H1 (cell line): ENCODE results near the gene SHISA9. TPM values are rescaled to one million over a fixed set of nuclear protein-coding genes. Genes with fewer than 3 reads are reported as not detected.
A peak's percentile ranks its signal among the peaks of the same experiment; 100 is the strongest.

Source experiments
- CTCF ChIA-PET: fragments of 300-600 bp; sonication (Branson Sonifier 250); formaldehyde crosslinking; loops from one replicate; lab custom pipeline; 2021; ENCODE audit not compliant: partially characterized antibody; lab: Charles Lee
- POLR2A ChIA-PET: fragments of 300-600 bp; sonication (Branson Sonifier 250); formaldehyde crosslinking; loops from one replicate; lab custom pipeline; 2021; ENCODE audit warnings: inconsistent platforms; ENCODE audit not compliant: partially characterized antibody; lab: Charles Lee
- DNase-seq, 2 experiments: peaks; one replicate each; pipeline versions ENCODE4 v3.0.0 to v3.0.0-alpha.2; 2010 to 2022; ENCODE audit warnings: low spot score in 2 of 2, low read depth in 1 of 2, mixed read lengths in 1 of 2
- FAIRE-seq: peaks from 2 replicates; lab custom pipeline; 2011; peaks lifted over from hg19 to GRCh38; lab: Jason Lieb, UNC
- H2AFZ ChIP-seq: 2 replicates; pipeline ENCODE4 v1.8.1; 2012; ENCODE audit warnings: low read length, inconsistent platforms
- H2AK5ac ChIP-seq: 2 replicates; pipeline ENCODE4 v1.6.1; 2013; ENCODE audit warnings: low read depth, low read length
- H2BK120ac ChIP-seq: replicated peaks from 2 replicates; pipeline ENCODE3; 2013; ENCODE audit warnings: low read depth, low read length, inconsistent platforms
- H2BK12ac ChIP-seq: 2 replicates; pipeline ENCODE4 v1.6.1; 2013; ENCODE audit warnings: low read depth, low read length
- H2BK15ac ChIP-seq: 2 replicates; pipeline ENCODE4 v1.6.1; 2013; ENCODE audit warnings: low read length
- H2BK20ac ChIP-seq: 2 replicates; pipeline ENCODE4 v1.6.1; 2013; ENCODE audit warnings: low read length
- H2BK5ac ChIP-seq: 2 replicates; pipeline ENCODE4 v1.6.1; 2013; ENCODE audit warnings: low read depth, low read length
- H3K14ac ChIP-seq: 2 replicates; pipeline ENCODE4 v1.6.1; 2013; ENCODE audit warnings: inconsistent platforms; ENCODE audit not compliant: insufficient read length
- H3K18ac ChIP-seq: 2 replicates; pipeline ENCODE4 v1.6.1; 2013; ENCODE audit warnings: low read length; ENCODE audit errors: extremely low read depth
- H3K23ac ChIP-seq: 2 replicates; pipeline ENCODE4 v1.6.1; 2013; ENCODE audit warnings: inconsistent platforms; ENCODE audit not compliant: insufficient read length
- H3K23me2 ChIP-seq: 2 replicates; pipeline ENCODE4 v1.6.1; 2013; ENCODE audit warnings: low read depth, low read length
- H3K27ac ChIP-seq: 2 replicates; pipeline ENCODE4 v1.6.1; 2011; ENCODE audit warnings: low read depth, low read length, inconsistent platforms
- H3K27me3 ChIP-seq, 4 experiments: replicated peaks in 1 of 4; 1 replicate in 1 of 4; 2 replicates in 3 of 4; pipeline versions ENCODE4 v1.6.1 to v1.8.1; 2011 to 2013; ENCODE audit warnings: low read length in 3 of 4, mild to moderate bottlenecking in 3 of 4, inconsistent platforms in 2 of 4, mixed read lengths in 2 of 4, moderate library complexity in 1 of 4; ENCODE audit not compliant: control insufficient read depth in 3 of 4, insufficient read depth in 3 of 4; ENCODE audit errors: extremely low read depth in 1 of 4
- H3K36me3 ChIP-seq, 4 experiments: 2 replicates each; pipeline versions ENCODE4 v1.6.1 to v1.8.1; 2011 to 2013; ENCODE audit warnings: mild to moderate bottlenecking in 4 of 4, low read length in 3 of 4, moderate library complexity in 2 of 4, control low read depth in 1 of 4, inconsistent platforms in 1 of 4; ENCODE audit not compliant: insufficient read depth in 4 of 4, control insufficient read depth in 2 of 4
- H3K4ac ChIP-seq: replicated peaks from 2 replicates; pipeline ENCODE3; 2013; ENCODE audit warnings: low read length, low read depth, mixed read lengths, inconsistent platforms; ENCODE audit not compliant: insufficient read length
- H3K4me1 ChIP-seq, 4 experiments: replicated peaks in 1 of 4; 1 replicate in 1 of 4; 2 replicates in 3 of 4; pipeline versions ENCODE4 v1.6.1 to v1.8.1; 2011 to 2013; ENCODE audit warnings: low read length in 3 of 4, inconsistent platforms in 2 of 4, mixed read lengths in 1 of 4; ENCODE audit not compliant: insufficient read depth in 4 of 4, control insufficient read depth in 3 of 4
- H3K4me2 ChIP-seq, 2 experiments: 2 replicates each; pipeline versions ENCODE4 v1.6.1 to v1.8.1; 2011 to 2013; ENCODE audit warnings: low read depth in 2 of 2, low read length in 2 of 2, control low read depth in 1 of 2, inconsistent platforms in 1 of 2, mild to moderate bottlenecking in 1 of 2; ENCODE audit not compliant: insufficient read depth in 1 of 2
- H3K4me3 ChIP-seq, 4 experiments: fragments of 200-600, 300-600 bp in 1 of 4; sonication (generic), shearing (Covaris generic), sonication (Bioruptor Twin) in 1 of 4; 2 replicates each; pipeline versions ENCODE4 v1.5.1 to v1.8.1; 2011 to 2016; ENCODE audit warnings: low read length in 4 of 4, low read depth in 3 of 4, control low read depth in 2 of 4, inconsistent platforms in 2 of 4, mild to moderate bottlenecking in 2 of 4, mixed read lengths in 1 of 4, moderate library complexity in 1 of 4; ENCODE audit not compliant: insufficient read depth in 2 of 4; ENCODE audit errors: extremely low read depth in 1 of 4
- H3K56ac ChIP-seq: replicated peaks from 2 replicates; pipeline ENCODE3; 2013; ENCODE audit warnings: low read depth, mild to moderate bottlenecking, mixed read lengths, low read length, inconsistent platforms; ENCODE audit not compliant: insufficient read length
- H3K79me1 ChIP-seq: 2 replicates; pipeline ENCODE4 v1.6.1; 2013; ENCODE audit warnings: low read depth, low read length, control low read depth
- H3K79me2 ChIP-seq, 2 experiments: 2 replicates each; pipeline versions ENCODE4 v1.6.1 to v1.8.1; 2012 to 2013; ENCODE audit warnings: low read length in 2 of 2, mild to moderate bottlenecking in 2 of 2, inconsistent platforms in 1 of 2; ENCODE audit not compliant: insufficient read depth in 2 of 2, control insufficient read depth in 1 of 2
- H3K9ac ChIP-seq, 4 experiments: replicated peaks in 1 of 4; 1 replicate in 1 of 4; 2 replicates in 3 of 4; pipeline versions ENCODE4 v1.6.1 to v1.8.1; 2011 to 2013; ENCODE audit warnings: low read depth in 3 of 4, low read length in 3 of 4, control low read depth in 2 of 4, mild to moderate bottlenecking in 2 of 4, moderate library complexity in 2 of 4, inconsistent platforms in 1 of 4; ENCODE audit errors: extremely low read depth in 1 of 4
- H3K9me3 ChIP-seq, 2 experiments: 2 replicates each; pipeline versions ENCODE4 v1.6.1 to v1.8.1; 2012 to 2013; ENCODE audit warnings: mild to moderate bottlenecking in 2 of 2, moderate library complexity in 2 of 2, control low read depth in 1 of 2, inconsistent platforms in 1 of 2, low read depth in 1 of 2, low read length in 1 of 2, mixed read lengths in 1 of 2; ENCODE audit not compliant: insufficient read depth in 2 of 2
- H4K20me1 ChIP-seq, 2 experiments: replicated peaks in 1 of 2; 2 replicates each; pipeline versions ENCODE3 to v1.8.1; 2011 to 2013; ENCODE audit warnings: inconsistent platforms in 2 of 2, low read length in 2 of 2, mild to moderate bottlenecking in 1 of 2; ENCODE audit not compliant: insufficient read depth in 2 of 2, control insufficient read depth in 1 of 2
- H4K5ac ChIP-seq: 2 replicates; pipeline ENCODE4 v1.6.1; 2013; ENCODE audit warnings: low read length, low read depth, mixed read lengths, inconsistent platforms; ENCODE audit not compliant: insufficient read length
- H4K8ac ChIP-seq: 2 replicates; pipeline ENCODE4 v1.8.0; 2013; ENCODE audit warnings: mild to moderate bottlenecking, moderate library complexity, low read length, inconsistent platforms; ENCODE audit not compliant: insufficient read depth; ENCODE audit errors: extremely low read depth
- H4K91ac ChIP-seq: replicated peaks from 2 replicates; pipeline ENCODE3; 2013; ENCODE audit warnings: low read length, mixed read lengths, inconsistent platforms; ENCODE audit not compliant: insufficient read length
- CTCF ChIP-seq, 3 experiments: IDR thresholded peaks; 1 replicate in 2 of 3; 2 replicates in 1 of 3; pipeline versions ENCODE4 v1.5.1 to v1.6.1; 2011; ENCODE audit warnings: low read length in 3 of 3, mild to moderate bottlenecking in 3 of 3, inconsistent platforms in 2 of 3, low read depth in 1 of 3, moderate library complexity in 1 of 3; ENCODE audit not compliant: insufficient read depth in 1 of 3; ENCODE audit errors: control extremely low read depth in 1 of 3
- FOSL1 ChIP-seq: IDR thresholded peaks from 2 replicates; pipeline ENCODE4 v1.6.1; 2011; ENCODE audit warnings: mild to moderate bottlenecking, low read depth, low read length, moderate library complexity; ENCODE audit not compliant: insufficient read depth
- POU5F1 ChIP-seq: IDR thresholded peaks from 2 replicates; pipeline ENCODE4 v1.6.1; 2011; ENCODE audit warnings: low read depth, mild to moderate bottlenecking, low read length, moderate library complexity
- RAD21 ChIP-seq, 2 experiments: IDR thresholded peaks in 1 of 2; conservative IDR thresholded peaks in 1 of 2; 2 replicates each; pipeline ENCODE4 v1.6.1; 2011; ENCODE audit warnings: low read depth in 2 of 2, low read length in 2 of 2, improper control_type of control experiment in 1 of 2, inconsistent platforms in 1 of 2, mild to moderate bottlenecking in 1 of 2, moderate library complexity in 1 of 2
- WGBS, 2 experiments: shearing (Covaris generic) in 1 of 2; methylation state at CpG; one replicate each; pipeline versions ENCODE4 v1.1.6 to v1.1.7; 2013 to 2015; ENCODE audit warnings: low lambda C conversion rate in 2 of 2, mixed read lengths in 2 of 2, inconsistent platforms in 1 of 2, low coverage in 1 of 2, missing lambda C conversion rate in 1 of 2; ENCODE audit not compliant: insufficient replicate concordance in 2 of 2, insufficient coverage in 1 of 2, insufficient read length in 1 of 2; ENCODE audit errors: extremely low coverage in 1 of 2, missing lambda C conversion rate in 1 of 2; 5-methylcytosine and 5-hydroxymethylcytosine counted together
- polyA plus RNA-seq, 7 experiments: library from polyadenylated mRNA; depleted of rRNA in 3 of 7; stranded (reverse) in 5 of 7; unstranded in 2 of 7; fragments of >200 nt in 5 of 7; fragments of 200-250 nt in 2 of 7; gene quantifications; 1 replicate in 5 of 7; 2 replicates in 1 of 7; 4 replicates in 1 of 7; pipeline versions ENCODE4 v1.2.1 to v1.2.3, GENCODE V29; 2011 to 2013; ENCODE audit warnings: missing spikeins in 2 of 7, mixed read lengths in 2 of 7
- total RNA-seq: library from RNA; stranded (reverse); fragmentation: NEBNext Ultra II Directional; extraction: Animal tissue kit (Norgen Biotek cat#: 25700); gene quantifications from 2 replicates; pipeline ENCODE4 v1.2.1, GENCODE V29; 2021

Gene SHISA9
- total and polyA plus RNA-seq, 2 of the 8 experiments (the other 6 are each of a cell fraction or from before 2014, with no cell fraction given): 25.6 to 39.8 TPM

GRCh38 chr16:12917246-12917645 is 15.8 kb downstream of the SHISA9 start:
- TF ChIP-seq POU5F1: no peak
- no peak for TF ChIP-seq CTCF (IDR thresholded peaks at IDR 0.05; ENCODE audit: control extremely low read depth in 1 of 3, insufficient read depth in 1 of 3, low read depth in 1 of 3, low read length in 3 of 3)
- no peak for TF ChIP-seq FOSL1
- no peak for TF ChIP-seq RAD21 (IDR thresholded peaks at IDR 0.05 in 1 of 2, conservative IDR thresholded peaks at IDR 0.05 in 1 of 2; ENCODE audit: low read depth in 2 of 2, low read length in 2 of 2)
- H3K18ac ChIP-seq: no peak overlapping the region
- 65% methylated on average over 5 of the region's 5 CpGs; no CpG with 5 or more reads in 1 of the 2 experiments for WGBS, 2 experiments
- no peak overlapping the region for H4K8ac ChIP-seq
- peaks cover 0 to 4% (median 0%) of the 10 kb centered on the region in 4 experiments; a peak in 2 of 8 replicates for H3K36me3 ChIP-seq
- H3K79me2 ChIP-seq: peaks cover 0 to 61% of the 10 kb centered on the region in 2 experiments; a peak in 3 of 4 replicates
- no peak overlapping the region for H3K14ac ChIP-seq
- H3K9me3 ChIP-seq: no peaks in the 10 kb centered on the region
- H3K4me2 ChIP-seq: no peak overlapping the region
- no peak overlapping the region for H3K4ac ChIP-seq
- no peaks in the 10 kb centered on the region for H3K23me2 ChIP-seq
- peaks cover 3% of the 10 kb centered on the region; the same call in 1 of the 2 replicates for H3K79me1 ChIP-seq
- no peak overlapping the region for H2BK15ac ChIP-seq
- DNase-seq (no peak), FAIRE-seq (no peak)
- H4K91ac ChIP-seq: no peak overlapping the region
- H2BK5ac ChIP-seq: peak overlapping the region; percentile 31; the same call in 1 of the 2 replicates
- peak overlapping the region; percentile 42 for H4K5ac ChIP-seq
- no peak overlapping the region for H2AFZ ChIP-seq
- H2BK12ac ChIP-seq: peak overlapping the region; percentile 91; the same call in 1 of the 2 replicates
- POLR2A ChIA-PET: interaction anchor here (0.9 to 1.2 kb wide), 2 partner anchors 10 to 14 kb away, joined by 3 to 7 read pairs; no protein-coding TSS in a partner anchor
- H2AK5ac ChIP-seq: peak overlapping the region; percentile 88; the same call in 1 of the 2 replicates
- no peak overlapping the region for H3K56ac ChIP-seq
- H2BK20ac ChIP-seq: no peak overlapping the region
- H3K9ac ChIP-seq: no peak overlapping the region
- peaks cover 2 to 8% (median 6%) of the 10 kb centered on the region in 4 experiments; a peak in 3 of 7 replicates for H3K4me1 ChIP-seq
- H2BK120ac ChIP-seq: no peak overlapping the region
- CTCF ChIA-PET: interaction anchor here (1.1 to 1.3 kb wide), 2 partner anchors 10 to 139 kb away, joined by 3 to 8 read pairs; no protein-coding TSS in a partner anchor
- H4K20me1 ChIP-seq: no peaks in the 10 kb centered on the region
- no peaks in the 10 kb centered on the region for H3K27me3 ChIP-seq
- peak overlapping the region in 1 of 4 experiments; percentile 4; a peak in 1 of 8 replicates for H3K4me3 ChIP-seq
- H3K27ac ChIP-seq: no peak overlapping the region
- no peak overlapping the region for H3K23ac ChIP-seq
